Measurements from ENCODE around the gene ABHD18. TPM values are rescaled to one million over a fixed set of nuclear protein-coding genes. Genes with fewer than 3 reads are reported as not detected.

Gene ABHD18
- polyA plus RNA-seq, 1 of the 3 experiments (the other 2 are of a cell fraction), result 2.0 TPM

- TF ChIP-seq REST (IDR thresholded peaks at IDR 0.05; ENCODE audit: low read depth, low read length) (no peak), NRF1 (IDR thresholded peaks at IDR 0.05; ENCODE audit: low read depth, low read length) (no peak), JUND (IDR thresholded peaks at IDR 0.05) (no peak), GABPA (IDR thresholded peaks at IDR 0.05; ENCODE audit: low read depth) (no peak)
These were observed 32.6 kb downstream of the ABHD18 start (continued) for GRCh38 chr4:127997534-127998388.

- CTCF ChIA-PET, result no interaction called here
- TF ChIP-seq TCF12 (IDR thresholded peaks at IDR 0.05) (no peak), REST (IDR thresholded peaks at IDR 0.05; ENCODE audit: low read depth, low read length) (no peak), ZBTB33 (IDR thresholded peaks at IDR 0.05; ENCODE audit: borderline replicate concordance, low read depth) (no peak), NRF1 (IDR thresholded peaks at IDR 0.05; ENCODE audit: low read depth, low read length) (no peak), MXI1 (IDR thresholded peaks at IDR 0.05; ENCODE audit: low read depth, low read length) (no peak), GATA2 (CRISPR knock-in tag; IDR thresholded peaks at IDR 0.05) (no peak), GABPA (IDR thresholded peaks at IDR 0.05; ENCODE audit: low read depth) (no peak), CHD2 (IDR thresholded peaks at IDR 0.05; ENCODE audit: low read length, partially characterized antibody) (no peak), FOXM1 (IDR thresholded peaks at IDR 0.05; ENCODE audit: low read depth) (no peak), SIN3A (IDR thresholded peaks at IDR 0.05; ENCODE audit: borderline replicate concordance, low read depth, low read length) (no peak), RCOR1 (IDR thresholded peaks at IDR 0.05; ENCODE audit: low read length) (no peak), EZH2phosphoT487 (IDR thresholded peaks at IDR 0.05; ENCODE audit: borderline replicate concordance, low read depth) (no peak), TEAD4 (IDR thresholded peaks at IDR 0.05; ENCODE audit: borderline replicate concordance, insufficient read depth) (no peak), YY1 (IDR thresholded peaks at IDR 0.05; ENCODE audit: low read depth) (no peak), NFIC (IDR thresholded peaks at IDR 0.05; ENCODE audit: borderline replicate concordance) (no peak), USF2 (IDR thresholded peaks at IDR 0.05; ENCODE audit: borderline replicate concordance, low read depth, low read length) (no peak), CTCF (IDR thresholded peaks at IDR 0.05) (no peak)
These were observed 41.4 kb downstream of the ABHD18 start for GRCh38 chr4:128006592-128006991.

More at GRCh38 chr4:128006592-128006991, 41.4 kb downstream of the ABHD18 start:
- Histone ChIP-seq H3K9ac (no peak overlapping the region), H3F3A (replicated peaks; ENCODE audit: insufficient read depth) (peaks cover 1% of the 10 kb centered on the region), H3K4me2 (no peak overlapping the region), H4K20me1 (ENCODE audit: insufficient read depth) (no peaks in the 10 kb centered on the region), H3K79me2 (ENCODE audit: insufficient read depth) (no peaks in the 10 kb centered on the region), H3K9me2 (no peaks in the 10 kb centered on the region), H3K9me3 (no peaks in the 10 kb centered on the region), H3K27ac (ENCODE audit: low read depth in 2 of 2, low read length in 1 of 2) (no peak overlapping the region), H3K4me1 (ENCODE audit: control insufficient read depth in 1 of 2, insufficient read depth in 2 of 2, low read depth in 1 of 2, low read length in 1 of 2) (no peaks in the 10 kb centered on the region), H3K4me3 (ENCODE audit: low read depth in 2 of 2, low read length in 1 of 2) (no peak overlapping the region), H3K36me3 (replicated peaks in 1 of 2; ENCODE audit: control insufficient read depth in 1 of 2, insufficient read depth in 2 of 2, low read length in 1 of 2) (peaks cover 0 to 10% of the 10 kb centered on the region in 2 experiments), H3K27me3 (ENCODE audit: insufficient read depth) (no peaks in the 10 kb centered on the region), H2AFZ (ENCODE audit: low read depth) (no peak overlapping the region)
- DNase-seq, result no peak
- WGBS (ENCODE audit: low lambda C conversion rate), result 88% methylated on average over 5 of the region's 5 CpGs
- POLR2A ChIA-PET, result no interaction called here
